GM12891 (cell line): Measurements from ENCODE around the gene COPS7A.

Source experiments
- PAX5 ChIP-seq: IDR thresholded peaks from 2 replicates; pipeline ENCODE4 v1.6.1; 2011; ENCODE audit warnings: low read length, moderate library complexity, mild to moderate bottlenecking; ENCODE audit not compliant: insufficient read depth, severe bottlenecking
- POLR2A ChIP-seq: IDR thresholded peaks from 2 replicates; pipeline ENCODE4 v1.6.1; 2011; ENCODE audit warnings: low read depth, low read length, control low read depth
- POLR2AphosphoS5 ChIP-seq: IDR thresholded peaks from 2 replicates; pipeline ENCODE4 v1.6.1; 2011; ENCODE audit warnings: low read depth, low read length, control low read depth
- POU2F2 ChIP-seq: IDR thresholded peaks from 2 replicates; pipeline ENCODE4 v1.6.1; 2011; ENCODE audit warnings: low read depth, mild to moderate bottlenecking, control low read depth, low read length, moderate library complexity
- SPI1 ChIP-seq: IDR thresholded peaks from 2 replicates; pipeline ENCODE4 v1.6.1; 2011; ENCODE audit warnings: low read depth, low read length, control low read depth
- TAF1 ChIP-seq: IDR thresholded peaks from 2 replicates; pipeline ENCODE4 v1.6.1; 2011; ENCODE audit warnings: low read depth, low read length, control low read depth

DNA sequence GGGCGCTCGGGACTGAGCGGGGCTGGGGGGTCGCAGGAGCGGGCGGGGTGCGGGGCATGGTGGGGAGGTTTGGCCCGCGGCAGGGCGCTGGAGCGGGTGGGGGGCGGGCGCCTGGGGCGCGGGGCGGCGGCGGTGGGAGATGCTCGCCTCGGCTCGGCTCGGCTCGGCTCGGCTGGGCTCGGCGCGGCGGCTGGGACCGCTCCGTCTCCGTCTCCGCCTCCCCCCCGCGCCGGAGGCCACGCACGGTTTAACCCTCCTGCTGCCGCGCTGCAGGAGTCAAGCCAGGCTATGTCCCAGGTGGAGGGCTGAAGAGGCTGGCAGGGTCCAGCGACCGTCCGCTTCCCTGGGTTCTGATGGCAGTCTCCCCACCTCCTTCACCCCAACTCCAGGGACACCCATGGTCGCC, 23.2 kb upstream of the COPS7A start, which contains the start of gene PIANP:
- no peak for TF ChIP-seq POLR2A
- no peak for TF ChIP-seq TAF1
- no peak for TF ChIP-seq POLR2AphosphoS5
- TF ChIP-seq POU2F2: no peak
- no peak for TF ChIP-seq SPI1
- no peak for TF ChIP-seq PAX5
